ENCODE measurements around the gene CAMTA1. TPM values are rescaled to one million over a fixed set of nuclear protein-coding genes. Genes with fewer than 3 reads are reported as not detected.

CAMTA1 gene
- total and polyA plus RNA-seq, 9 of the 15 experiments (the other 6 are each of a cell fraction or from before 2014, with no cell fraction given), result 43.9 to 161 (median 65.9) TPM

DNA sequence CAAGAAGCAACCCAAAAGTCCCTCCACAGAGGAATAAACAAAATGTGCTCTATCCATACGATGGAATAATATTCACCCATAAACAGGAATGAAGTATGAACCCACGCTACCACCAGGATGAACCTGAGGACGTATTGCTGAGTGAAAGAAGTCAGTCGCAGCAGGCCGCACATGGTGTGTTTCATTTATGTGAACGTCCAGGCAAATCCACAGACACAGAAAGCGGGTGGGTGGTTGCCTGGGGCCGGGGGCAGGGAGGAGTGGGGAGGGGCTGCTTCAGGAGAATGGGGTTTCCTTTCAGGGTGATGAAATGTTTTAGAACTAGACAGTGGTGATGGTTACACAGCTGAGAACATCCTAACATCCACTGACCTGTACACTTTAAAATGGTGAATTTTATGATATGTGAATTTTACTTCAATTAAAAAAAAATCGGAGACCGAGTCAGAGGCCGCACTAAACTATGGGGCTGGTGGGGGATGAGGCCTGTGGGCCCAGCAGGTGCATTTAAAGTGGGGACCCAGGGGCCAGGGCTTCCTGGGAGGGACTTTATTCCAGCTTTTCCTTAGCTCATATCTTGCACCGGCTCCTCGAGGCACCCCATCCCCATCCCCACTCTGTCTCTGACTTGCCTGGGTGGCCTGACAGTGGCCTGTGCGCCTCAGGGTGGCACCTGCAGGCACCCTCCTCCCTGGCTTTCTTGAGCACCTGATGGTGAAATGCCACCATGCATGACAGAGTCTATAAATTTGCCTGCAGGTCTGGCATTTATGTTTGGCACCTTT is 593.3 kb downstream of the CAMTA1 start (continued):
- TF ChIP-seq STAG1 (CRISPR knock-in tag; IDR thresholded peaks at IDR 0.05; ENCODE audit: borderline replicate concordance) (no peak), WHSC1 (IDR thresholded peaks at IDR 0.05; ENCODE audit: low read length) (no peak), HMG20B (CRISPR knock-in tag; IDR thresholded peaks at IDR 0.05) (no peak)
- TF ChIP-seq, protein P1, sequence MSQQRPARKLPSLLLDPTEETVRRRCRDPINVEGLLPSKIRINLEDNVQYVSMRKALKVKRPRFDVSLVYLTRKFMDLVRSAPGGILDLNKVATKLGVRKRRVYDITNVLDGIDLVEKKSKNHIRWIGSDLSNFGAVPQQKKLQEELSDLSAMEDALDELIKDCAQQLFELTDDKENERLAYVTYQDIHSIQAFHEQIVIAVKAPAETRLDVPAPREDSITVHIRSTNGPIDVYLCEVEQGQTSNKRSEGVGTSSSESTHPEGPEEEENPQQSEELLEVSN (IDR thresholded peaks at IDR 0.05; ENCODE audit: borderline replicate concordance in 1 of 2, extremely low read depth in 1 of 2, insufficient read depth in 1 of 2, insufficient read length in 1 of 2, low read depth in 1 of 2, low read length in 1 of 2, poor library complexity in 1 of 2, severe bottlenecking in 1 of 2), result no peak

- under 1% methylated on average over 18 of the region's 18 CpGs for WGBS (ENCODE audit: insufficient coverage, low coverage, missing lambda C conversion rate)
- in situ Hi-C loops (cut with MboI), result loop anchor here (5.0 kb wide), 1 partner anchor 47 kb away; no protein-coding TSS in a partner anchor
- no peaks in the 10 kb centered on the region for H3K4me1 ChIP-seq (replicated peaks in 1 of 2; ENCODE audit: control insufficient read depth in 2 of 2, insufficient read depth in 2 of 2, low read length in 2 of 2)
- no peak overlapping the region for H3K9ac ChIP-seq (ENCODE audit: insufficient read depth in 1 of 2, low read depth in 2 of 2, low read length in 2 of 2)
- BruUV-seq (replicated peaks), result no TSS peak
- ATAC-seq, result no peak
- H3K36me3 ChIP-seq (ENCODE audit: control insufficient read depth, insufficient read depth, low read length), result no peaks in the 10 kb centered on the region
- ChIA-PET CTCF (ENCODE audit: low intra/inter-chr PET ratio) (no interaction called here), POLR2A (no interaction called here)
- no peak for DNase-seq (ENCODE audit: extremely low read depth in 1 of 4, low spot score in 3 of 4)
- H3K27me3 ChIP-seq (ENCODE audit: control insufficient read depth in 2 of 2, insufficient read depth in 2 of 2, low read length in 2 of 2), result peaks cover 19 to 52% of the 10 kb centered on the region in 2 experiments; a peak in 4 of 5 replicates
- no peaks in the 10 kb centered on the region for H3K79me2 ChIP-seq (ENCODE audit: control insufficient read depth, insufficient read depth, low read length)
- no peak overlapping the region for H3K27ac ChIP-seq (ENCODE audit: extremely low read depth, low read depth, low read length)
- FAIRE-seq, result no peak
- no peak overlapping the region for H3K4me3 ChIP-seq
- H3K9me1 ChIP-seq (ENCODE audit: control insufficient read depth, insufficient read depth, low read length), result peaks cover 5% of the 10 kb centered on the region
- peaks cover 3% of the 10 kb centered on the region; the same call in 1 of the 2 replicates for H4K20me1 ChIP-seq (replicated peaks; ENCODE audit: control insufficient read depth, insufficient read depth, low read length)
- H3K9me3 ChIP-seq (replicated peaks; ENCODE audit: control insufficient read depth, insufficient read depth, low read depth, low read length), result no peaks in the 10 kb centered on the region
- intact Hi-C loops (cut with micrococcal nuclease), result no loop called here
- H3K4me2 ChIP-seq (ENCODE audit: insufficient read depth, low read length), result no peak overlapping the region
- H2AFZ ChIP-seq (ENCODE audit: low read depth, low read length), result no peak overlapping the region
- no peak for TF ChIP-seq HLTF (IDR thresholded peaks at IDR 0.05)
- TF ChIP-seq TEAD2 (tag; IDR thresholded peaks at IDR 0.05), result no peak
- TF ChIP-seq ZNF707 (CRISPR knock-in tag; conservative IDR thresholded peaks at IDR 0.05), result no peak
- TF ChIP-seq CBFB (CRISPR knock-in tag; IDR thresholded peaks at IDR 0.05), result no peak
- TF ChIP-seq E2F8 (IDR thresholded peaks at IDR 0.05; ENCODE audit: low read depth, partially characterized antibody), result no peak
- TF ChIP-seq, protein P2, sequence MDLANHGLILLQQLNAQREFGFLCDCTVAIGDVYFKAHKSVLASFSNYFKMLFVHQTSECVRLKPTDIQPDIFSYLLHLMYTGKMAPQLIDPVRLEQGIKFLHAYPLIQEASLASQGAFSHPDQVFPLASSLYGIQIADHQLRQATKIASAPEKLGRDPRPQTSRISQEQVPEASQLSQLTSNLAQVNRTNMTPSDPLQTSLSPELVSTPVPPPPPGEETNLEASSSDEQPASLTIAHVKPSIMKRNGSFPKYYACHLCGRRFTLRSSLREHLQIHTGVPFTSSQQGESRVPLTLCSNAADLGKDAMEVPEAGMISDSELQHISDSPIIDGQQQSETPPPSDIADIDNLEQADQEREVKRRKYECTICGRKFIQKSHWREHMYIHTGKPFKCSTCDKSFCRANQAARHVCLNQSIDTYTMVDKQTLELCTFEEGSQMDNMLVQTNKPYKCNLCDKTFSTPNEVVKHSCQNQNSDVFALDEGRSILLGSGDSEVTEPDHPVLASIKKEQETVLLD (IDR thresholded peaks at IDR 0.05), result no peak
- TF ChIP-seq MEF2A (IDR thresholded peaks at IDR 0.05; ENCODE audit: control insufficient read depth, low read depth, low read length), result no peak
- TF ChIP-seq, protein P3, sequence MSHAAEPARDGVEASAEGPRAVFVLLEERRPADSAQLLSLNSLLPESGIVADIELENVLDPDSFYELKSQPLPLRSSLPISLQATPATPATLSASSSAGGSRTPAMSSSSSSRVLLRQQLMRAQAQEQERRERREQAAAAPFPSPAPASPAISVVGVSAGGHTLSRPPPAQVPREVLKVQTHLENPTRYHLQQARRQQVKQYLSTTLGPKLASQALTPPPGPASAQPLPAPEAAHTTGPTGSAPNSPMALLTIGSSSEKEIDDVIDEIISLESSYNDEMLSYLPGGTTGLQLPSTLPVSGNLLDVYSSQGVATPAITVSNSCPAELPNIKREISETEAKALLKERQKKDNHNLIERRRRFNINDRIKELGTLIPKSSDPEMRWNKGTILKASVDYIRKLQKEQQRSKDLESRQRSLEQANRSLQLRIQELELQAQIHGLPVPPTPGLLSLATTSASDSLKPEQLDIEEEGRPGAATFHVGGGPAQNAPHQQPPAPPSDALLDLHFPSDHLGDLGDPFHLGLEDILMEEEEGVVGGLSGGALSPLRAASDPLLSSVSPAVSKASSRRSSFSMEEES (CRISPR knock-in tag; IDR thresholded peaks at IDR 0.05), result no peak
These were observed 594.3 kb downstream of the CAMTA1 start for GRCh38 chr1:7379441-7379971.
